OCI-LY3 (cell line): Measurements from ENCODE around the gene KPNB1.

Source experiments
- H2AFZ ChIP-seq: fragments of 200-600, 300-600 bp; shearing (Covaris generic); 2 replicates; pipeline ENCODE4 v1.6.0; 2014; ENCODE audit warnings: antibody characterized with exemption, low read depth, low read length
- H3K27ac ChIP-seq: fragments of 200-600, 300-600 bp; sonication (generic); 2 replicates; pipeline ENCODE4 v1.5.1; 2014; ENCODE audit warnings: mild to moderate bottlenecking, low read length, moderate library complexity, mixed read lengths
- H3K27me3 ChIP-seq: fragments of 200-600, 300-600 bp; sonication (generic); 2 replicates; pipeline ENCODE4 v1.6.1; 2014; ENCODE audit warnings: low read depth, low read length, mixed read lengths
- H3K36me3 ChIP-seq: fragments of 200-600, 300-600 bp; sonication (generic); replicated peaks from 2 replicates; pipeline ENCODE3; 2014; ENCODE audit warnings: low read depth, low read length, mixed read lengths
- H3K4me1 ChIP-seq: fragments of 300-600, 200-600 bp; sonication (generic); 2 replicates; pipeline ENCODE4 v1.6.1; 2014; ENCODE audit warnings: low read length, mixed read lengths
- H3K4me2 ChIP-seq: fragments of 200-600, 300-600 bp; sonication (generic); 2 replicates; pipeline ENCODE4 v1.6.1; 2014; ENCODE audit warnings: low read length, mixed read lengths
- H3K4me3 ChIP-seq: fragments of 300-600, 200-600 bp; sonication (generic); 2 replicates; pipeline ENCODE4 v1.5.1; 2014; ENCODE audit warnings: antibody characterized with exemption, mild to moderate bottlenecking, low read length, moderate library complexity
- H3K79me2 ChIP-seq: fragments of 300-600, 200-600 bp; shearing (Covaris generic); 2 replicates; pipeline ENCODE4 v1.6.1; 2014; ENCODE audit warnings: mild to moderate bottlenecking, low read length, mixed read lengths
- H3K9ac ChIP-seq: fragments of 300-600, 200-600 bp; shearing (Covaris generic); 2 replicates; pipeline ENCODE4 v1.6.0; 2014; ENCODE audit warnings: mild to moderate bottlenecking, low read length, moderate library complexity
- H3K9me3 ChIP-seq: fragments of 200-600, 300-600 bp; shearing (Covaris generic); 2 replicates; pipeline ENCODE4 v1.6.1; 2014; ENCODE audit warnings: low read length, mixed read lengths; ENCODE audit not compliant: insufficient read depth
- H4K20me1 ChIP-seq: fragments of 200-600, 300-600 bp; sonication (generic); 2 replicates; pipeline ENCODE4 v1.6.1; 2016; ENCODE audit warnings: low read length, mixed read lengths; ENCODE audit not compliant: insufficient read depth
- EZH2phosphoT487 ChIP-seq: fragments of 200-600 bp; shearing (Covaris generic); IDR thresholded peaks from 2 replicates; pipeline ENCODE4 v1.6.1; 2018; ENCODE audit warnings: antibody characterized with exemption, mixed run types, low read depth
- TF ChIP-seq, protein P1 (sequence below): fragments of 200-600, 300-600 bp; sonication (generic); IDR thresholded peaks from 2 replicates; pipeline ENCODE4 v1.5.1; 2014; ENCODE audit warnings: antibody characterized with exemption, low read length, low read depth

Gene KPNB1

GRCh38 chr17:47628014-47628566, 21.6 kb upstream of the KPNB1 start:
- no peaks in the 10 kb centered on the region for H3K79me2 ChIP-seq
- no peak for TF ChIP-seq EZH2phosphoT487
- TF ChIP-seq, protein P1, sequence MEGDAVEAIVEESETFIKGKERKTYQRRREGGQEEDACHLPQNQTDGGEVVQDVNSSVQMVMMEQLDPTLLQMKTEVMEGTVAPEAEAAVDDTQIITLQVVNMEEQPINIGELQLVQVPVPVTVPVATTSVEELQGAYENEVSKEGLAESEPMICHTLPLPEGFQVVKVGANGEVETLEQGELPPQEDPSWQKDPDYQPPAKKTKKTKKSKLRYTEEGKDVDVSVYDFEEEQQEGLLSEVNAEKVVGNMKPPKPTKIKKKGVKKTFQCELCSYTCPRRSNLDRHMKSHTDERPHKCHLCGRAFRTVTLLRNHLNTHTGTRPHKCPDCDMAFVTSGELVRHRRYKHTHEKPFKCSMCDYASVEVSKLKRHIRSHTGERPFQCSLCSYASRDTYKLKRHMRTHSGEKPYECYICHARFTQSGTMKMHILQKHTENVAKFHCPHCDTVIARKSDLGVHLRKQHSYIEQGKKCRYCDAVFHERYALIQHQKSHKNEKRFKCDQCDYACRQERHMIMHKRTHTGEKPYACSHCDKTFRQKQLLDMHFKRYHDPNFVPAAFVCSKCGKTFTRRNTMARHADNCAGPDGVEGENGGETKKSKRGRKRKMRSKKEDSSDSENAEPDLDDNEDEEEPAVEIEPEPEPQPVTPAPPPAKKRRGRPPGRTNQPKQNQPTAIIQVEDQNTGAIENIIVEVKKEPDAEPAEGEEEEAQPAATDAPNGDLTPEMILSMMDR = no peak
- no peaks in the 10 kb centered on the region for H3K9me3 ChIP-seq
- peaks cover 7% of the 10 kb centered on the region for H3K36me3 ChIP-seq
- no peaks in the 10 kb centered on the region for H3K4me1 ChIP-seq
- H3K9ac ChIP-seq = no peak overlapping the region
- no peak overlapping the region for H3K4me2 ChIP-seq
- no peak overlapping the region for H3K27ac ChIP-seq
- H3K27me3 ChIP-seq = no peaks in the 10 kb centered on the region
- no peak overlapping the region for H2AFZ ChIP-seq
- no peak overlapping the region for H3K4me3 ChIP-seq
- no peaks in the 10 kb centered on the region for H4K20me1 ChIP-seq

- no peak overlapping the region for H3K9ac ChIP-seq
- H3K79me2 ChIP-seq = no peaks in the 10 kb centered on the region
- no peaks in the 10 kb centered on the region for H3K27me3 ChIP-seq
- no peak for TF ChIP-seq EZH2phosphoT487
- TF ChIP-seq, protein P1 = no peak
- H3K4me1 ChIP-seq = no peaks in the 10 kb centered on the region
- no peak overlapping the region for H3K4me2 ChIP-seq
- no peaks in the 10 kb centered on the region for H4K20me1 ChIP-seq
- H3K27ac ChIP-seq = no peak overlapping the region
- no peak overlapping the region for H2AFZ ChIP-seq
- H3K36me3 ChIP-seq = peaks cover 7% of the 10 kb centered on the region
- H3K4me3 ChIP-seq = no peak overlapping the region
- H3K9me3 ChIP-seq = no peaks in the 10 kb centered on the region
Measured at GRCh38 chr17:47629826-47630225, 19.9 kb upstream of the KPNB1 start.

DNA sequence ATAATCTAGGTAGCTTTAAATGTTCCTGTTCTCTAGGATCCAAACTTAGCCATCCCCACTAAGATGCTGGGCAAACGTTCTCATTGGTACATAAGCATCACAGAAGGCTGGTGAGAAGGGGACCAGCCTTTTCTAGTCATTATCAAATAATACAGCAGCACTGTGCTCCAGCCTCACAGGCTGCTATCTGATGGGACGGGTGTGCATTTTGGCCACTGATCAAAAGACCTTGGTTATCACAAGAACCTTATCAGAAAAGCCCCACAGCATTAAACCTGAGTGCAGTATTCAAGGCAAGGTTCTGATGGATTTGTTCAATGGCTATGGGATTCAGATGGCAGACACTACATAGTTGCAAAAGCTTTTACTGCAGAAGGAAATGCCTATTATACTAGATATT, 19.1 kb upstream of the KPNB1 start:
- H3K4me3 ChIP-seq = no peak overlapping the region
- no peaks in the 10 kb centered on the region for H3K79me2 ChIP-seq
- no peaks in the 10 kb centered on the region for H3K4me1 ChIP-seq
- H3K4me2 ChIP-seq = no peak overlapping the region
- no peaks in the 10 kb centered on the region for H4K20me1 ChIP-seq
- no peak overlapping the region for H3K9ac ChIP-seq
- TF ChIP-seq, protein P1 = no peak
- no peak for TF ChIP-seq EZH2phosphoT487
- no peaks in the 10 kb centered on the region for H3K27me3 ChIP-seq
- H2AFZ ChIP-seq = no peak overlapping the region
- H3K27ac ChIP-seq = no peak overlapping the region
- H3K36me3 ChIP-seq = peaks cover 4% of the 10 kb centered on the region
- H3K9me3 ChIP-seq = no peaks in the 10 kb centered on the region

DNA sequence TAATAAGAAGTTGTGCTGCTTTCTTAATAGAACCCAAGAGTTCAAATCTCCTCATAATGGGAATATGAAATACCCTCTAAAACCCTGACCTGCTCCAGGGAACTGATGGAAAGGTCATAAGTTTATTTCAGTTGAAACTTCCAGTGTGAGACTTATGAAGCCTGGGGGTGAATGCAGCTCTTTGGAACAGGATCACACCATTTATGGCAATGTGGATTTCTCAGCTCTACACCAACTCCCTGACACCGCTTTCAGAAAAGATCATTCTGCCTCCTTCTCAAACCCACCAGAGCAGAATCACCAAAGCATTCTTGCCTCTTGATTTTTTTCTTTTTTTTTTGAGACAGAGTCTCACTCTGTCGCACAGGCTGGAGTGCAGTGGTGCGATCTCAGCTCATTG, 16.7 kb upstream of the KPNB1 start:
- H3K36me3 ChIP-seq = no peaks in the 10 kb centered on the region
- no peaks in the 10 kb centered on the region for H3K4me1 ChIP-seq
- TF ChIP-seq EZH2phosphoT487 = no peak
- TF ChIP-seq, protein P1 = no peak
- H4K20me1 ChIP-seq = no peaks in the 10 kb centered on the region
- no peak overlapping the region for H3K4me3 ChIP-seq
- no peak overlapping the region for H2AFZ ChIP-seq
- H3K9ac ChIP-seq = no peak overlapping the region
- H3K79me2 ChIP-seq = no peaks in the 10 kb centered on the region
- no peak overlapping the region for H3K4me2 ChIP-seq
- no peak overlapping the region for H3K27ac ChIP-seq
- H3K27me3 ChIP-seq = no peaks in the 10 kb centered on the region
- H3K9me3 ChIP-seq = no peaks in the 10 kb centered on the region
